Spleen (tissue), 11 donors: Measurements from ENCODE around the gene BPIFB1. TPM values are rescaled to one million over a fixed set of nuclear protein-coding genes. Genes with fewer than 3 reads are reported as not detected.

Source experiments
- DNase-seq: peaks from one replicate; pipeline ENCODE4 v3.0.0-alpha.2; 2020
- H3K27ac ChIP-seq, 8 donors: fragments of 200-600 bp; sonication (generic) in 7 of 8; 1 replicate in 4 of 8; 2 replicates in 4 of 8; pipeline versions ENCODE4 v1.5.0 to v1.8.0; 2016 to 2021; ENCODE audit warnings: inconsistent platforms in 4 of 8, mild to moderate bottlenecking in 4 of 8, moderate library complexity in 1 of 8
- H3K27me3 ChIP-seq, 7 donors: fragments of 200-600 bp; sonication (generic) in 6 of 7; replicated peaks in 1 of 7; 1 replicate in 4 of 7; 2 replicates in 3 of 7; pipeline versions ENCODE4 v1.5.0 to v1.8.0; 2016 to 2021; ENCODE audit warnings: inconsistent platforms in 3 of 7, mild to moderate bottlenecking in 1 of 7
- H3K36me3 ChIP-seq, 6 donors: fragments of 200-600 bp; sonication (generic) in 5 of 6; 1 replicate in 4 of 6; 2 replicates in 2 of 6; pipeline versions ENCODE4 v1.5.0 to v1.8.0; 2016 to 2021; ENCODE audit warnings: inconsistent platforms in 2 of 6
- H3K4me1 ChIP-seq, 6 donors: fragments of 200-600 bp; sonication (generic) in 5 of 6; 1 replicate in 3 of 6; 2 replicates in 3 of 6; pipeline versions ENCODE4 v1.5.0 to v1.8.0; 2016 to 2021; ENCODE audit warnings: inconsistent platforms in 3 of 6
- H3K4me3 ChIP-seq, 8 donors: fragments of 200-600 bp; sonication (generic) in 7 of 8; 1 replicate in 4 of 8; 2 replicates in 4 of 8; pipeline versions ENCODE4 v1.5.0 to v1.8.0; 2016 to 2021; ENCODE audit warnings: inconsistent platforms in 4 of 8, mild to moderate bottlenecking in 4 of 8, moderate library complexity in 2 of 8
- H3K9me3 ChIP-seq, 8 donors: fragments of 200-600 bp; sonication (generic) in 7 of 8; 1 replicate in 4 of 8; 2 replicates in 4 of 8; pipeline versions ENCODE4 v1.5.0 to v1.8.0; 2016 to 2021; ENCODE audit warnings: inconsistent platforms in 4 of 8
- CTCF ChIP-seq, 11 experiments: fragments of 200-600 bp in 7 of 11; fragments of 450-650 bp in 4 of 11; sonication (generic) in 4 of 11; IDR thresholded peaks in 8 of 11; conservative IDR thresholded peaks in 3 of 11; 1 replicate in 7 of 11; 2 replicates in 4 of 11; pipeline versions ENCODE4 v1.4.0 to v1.8.0; 2016 to 2021; ENCODE audit warnings: antibody characterized with exemption in 11 of 11, inconsistent platforms in 4 of 11, mild to moderate bottlenecking in 1 of 11
- POLR2A ChIP-seq, 3 donors: fragments of 450-650 bp; IDR thresholded peaks; one replicate each; pipeline ENCODE4 v1.5.1; 2017; ENCODE audit warnings: antibody characterized with exemption in 3 of 3, mild to moderate bottlenecking in 1 of 3
- POLR2AphosphoS5 ChIP-seq, 3 donors: sonication (generic); formaldehyde crosslinking; IDR thresholded peaks; one replicate each; pipeline ENCODE4 v1.5.1; 2017; ENCODE audit warnings: antibody characterized with exemption in 3 of 3
- WGBS, 5 donors: extraction: QIAGEN DNeasy Blood & Tissue Kit in 3 of 5; methylation state at CpG; one replicate each; pipeline versions ENCODE4 v1.1.5 to v1.1.7; 2013 to 2018; 5-methylcytosine and 5-hydroxymethylcytosine counted together
- intact Hi-C: fragments of 100-400 bp; cut with DNase I; formaldehyde crosslinking; loops from one replicate; pipeline ENCODE4 v1.15.0; 2023; ENCODE audit warnings: low total_unique reads
- polyA plus RNA-seq, 3 donors: library from polyadenylated mRNA; stranded (reverse); fragments of 200-250 nt; gene quantifications; one replicate each; pipeline ENCODE4 v1.2.1, GENCODE V29; 2013
- total RNA-seq, 7 donors: library from RNA; depleted of rRNA in 3 of 7; stranded (reverse); fragments of >200 nt in 3 of 7; fragmentation: NEBNext Ultra II Directional in 4 of 7; extraction: Animal tissue kit (Norgen Biotek cat#: 25700) in 4 of 7; gene quantifications; one replicate each; pipeline versions ENCODE4 v1.1.0 to v1.2.1, GENCODE V29; 2016 to 2021
- donor health status: healthy with polysubstance abuse.
- donor health status: DM: no; HTN: no; CAD: no; lungs with moderate emphysema.
- donor health status: DM: no; HTN: no; CAD: no.
- donor health status: Bipolar disorder and iron deficiency.
- donor health status: healthy.
- donor health status: DM: no; HTN: no; CAD: no.
- donor health status: DM: yes; HTN: yes; CAD: no.

The BPIFB1 gene
- total and polyA plus RNA-seq, 10 donors, result 0.06 TPM; not detected in 8

DNA sequence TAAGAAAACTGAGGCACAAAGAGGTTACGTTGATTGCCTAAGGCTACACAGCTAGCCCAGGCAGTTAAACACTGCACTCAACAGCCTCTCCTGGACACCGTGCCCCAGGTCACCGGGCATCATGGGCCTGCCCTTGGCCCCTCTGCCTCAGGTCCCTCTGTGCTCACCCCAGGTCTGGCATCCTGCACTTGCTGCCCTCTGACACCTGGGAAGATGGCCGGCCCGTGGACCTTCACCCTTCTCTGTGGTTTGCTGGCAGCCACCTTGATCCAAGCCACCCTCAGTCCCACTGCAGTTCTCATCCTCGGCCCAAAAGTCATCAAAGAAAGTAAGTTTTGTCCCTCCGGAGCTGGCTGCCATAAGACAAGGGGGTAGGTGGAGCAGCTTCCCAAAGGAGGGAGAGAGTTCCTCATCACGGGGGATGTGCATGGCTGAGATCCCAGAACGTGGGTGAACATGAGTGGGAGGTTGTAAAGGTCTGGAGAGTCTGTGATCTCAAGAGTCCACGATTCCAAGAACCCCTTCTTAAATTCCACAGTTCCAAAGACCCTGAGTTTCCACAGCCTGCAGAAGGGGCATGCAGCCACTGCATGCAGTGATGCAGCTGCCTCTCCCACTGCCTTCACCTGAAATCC is 3.0 kb downstream of the BPIFB1 start:
- Histone ChIP-seq H3K36me3 (no peaks in the 10 kb centered on the region), H3K4me3 (no peak overlapping the region), H3K27ac (no peak overlapping the region), H3K4me1 (no peaks in the 10 kb centered on the region), H3K9me3 (no peaks in the 10 kb centered on the region), H3K27me3 (peaks cover 0 to 44% (median 0%) of the 10 kb centered on the region in 7 donors)
- no peak for DNase-seq
- intact Hi-C loops, result no loop called here
- WGBS, 5 donors, result 66 to 86% (median 73%) methylated on average over 8 to 10 of the region's 10 CpGs
- TF ChIP-seq CTCF (IDR thresholded peaks at IDR 0.05 in 8 of 11, conservative IDR thresholded peaks at IDR 0.05 in 3 of 11) (no peak), POLR2A (IDR thresholded peaks at IDR 0.05) (no peak), POLR2AphosphoS5 (IDR thresholded peaks at IDR 0.05) (no peak)

DNA sequence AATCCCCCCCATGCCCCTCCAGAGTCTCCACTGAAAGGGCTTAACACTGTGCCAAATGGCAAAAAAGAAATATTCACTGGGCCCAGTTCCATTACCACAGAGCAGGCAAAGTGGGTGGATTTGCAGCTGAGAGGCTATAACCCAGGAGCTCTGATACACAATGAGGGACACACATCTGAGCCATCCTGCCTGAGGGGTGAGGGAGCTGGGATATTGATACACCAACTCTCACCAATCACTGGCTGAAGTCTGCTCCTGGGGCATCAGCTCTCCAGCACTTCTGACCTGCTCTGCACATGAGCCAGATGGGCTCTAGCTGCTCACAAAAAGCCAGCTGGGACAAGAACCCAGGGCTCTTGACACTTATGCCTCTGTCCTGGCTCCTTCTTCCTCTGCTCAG is 4.9 kb downstream of the BPIFB1 start:
- H3K9me3 ChIP-seq, result no peaks in the 10 kb centered on the region
- intact Hi-C loops, result no loop called here
- TF ChIP-seq POLR2A (IDR thresholded peaks at IDR 0.05) (no peak), POLR2AphosphoS5 (IDR thresholded peaks at IDR 0.05) (no peak)
- H3K4me1 ChIP-seq, result no peaks in the 10 kb centered on the region
- no peak for DNase-seq
- peaks cover 0 to 57% (median 6%) of the 10 kb centered on the region in 7 donors for H3K27me3 ChIP-seq
- H3K36me3 ChIP-seq, result no peaks in the 10 kb centered on the region
- no peak overlapping the region for H3K4me3 ChIP-seq
- no peak overlapping the region for H3K27ac ChIP-seq

- Histone ChIP-seq H3K4me3 (no peak overlapping the region), H3K9me3 (no peaks in the 10 kb centered on the region), H3K27ac (no peak overlapping the region), H3K36me3 (no peaks in the 10 kb centered on the region), H3K4me1 (no peaks in the 10 kb centered on the region), H3K27me3 (peaks cover 0 to 37% (median 8%) of the 10 kb centered on the region in 7 donors)
- TF ChIP-seq POLR2A (IDR thresholded peaks at IDR 0.05) (no peak), CTCF (IDR thresholded peaks at IDR 0.05 in 8 of 11, conservative IDR thresholded peaks at IDR 0.05 in 3 of 11) (no peak), POLR2AphosphoS5 (IDR thresholded peaks at IDR 0.05) (no peak)
- intact Hi-C loops, result loop anchor here (10.0 kb wide), 1 partner anchor 506 kb away; no protein-coding TSS in a partner anchor
- 86 to 97% (median 90%) methylated on average over 12 to 13 of the region's 13 CpGs for WGBS, 5 donors
- no peak for DNase-seq
Measured at GRCh38 chr20:33290852-33291251, 7.8 kb downstream of the BPIFB1 start.

DNA sequence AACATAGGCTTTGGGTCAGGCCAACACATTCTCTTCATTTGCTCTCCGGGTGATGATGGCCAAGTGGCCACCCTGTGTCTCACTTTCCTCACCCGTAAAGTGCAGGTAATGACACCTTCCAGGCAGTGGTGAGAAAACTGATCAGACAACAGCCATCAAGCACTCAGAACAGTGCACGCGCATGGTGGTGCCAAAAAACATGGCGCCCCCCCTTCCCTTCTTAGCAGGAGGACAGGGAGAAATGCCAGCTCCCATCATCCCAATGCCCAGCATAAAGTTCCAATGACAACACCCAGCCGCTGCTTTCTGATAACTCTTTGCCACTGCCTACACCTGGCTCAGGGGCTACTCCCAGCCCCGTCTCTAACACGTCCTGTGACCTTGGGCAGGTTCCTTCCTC is 8.4 kb downstream of the BPIFB1 start:
- DNase-seq, result no peak
- H3K4me1 ChIP-seq, result no peaks in the 10 kb centered on the region
- H3K27ac ChIP-seq, result no peak overlapping the region
- 78 to 90% (median 82%) methylated on average over 8 of the region's 8 CpGs for WGBS, 5 donors
- H3K36me3 ChIP-seq, result no peaks in the 10 kb centered on the region
- TF ChIP-seq POLR2A (IDR thresholded peaks at IDR 0.05), result no peak
- no peak for TF ChIP-seq POLR2AphosphoS5 (IDR thresholded peaks at IDR 0.05)
- TF ChIP-seq CTCF (IDR thresholded peaks at IDR 0.05 in 8 of 11, conservative IDR thresholded peaks at IDR 0.05 in 3 of 11), result no peak
- H3K4me3 ChIP-seq, result no peak overlapping the region
- intact Hi-C loops, result loop anchor here (10.0 kb wide), 1 partner anchor 507 kb away; no protein-coding TSS in a partner anchor
- no peaks in the 10 kb centered on the region for H3K9me3 ChIP-seq
- peaks cover 0 to 32% (median 8%) of the 10 kb centered on the region in 7 donors for H3K27me3 ChIP-seq
